ENCODE results near the gene ATP10A. TPM values are rescaled to one million over a fixed set of nuclear protein-coding genes. Genes with fewer than 3 reads are reported as not detected.

ATP10A gene
- total and polyA plus RNA-seq, 2 experiments from 2014 or later, result 0.75 to 0.77 TPM

DNA sequence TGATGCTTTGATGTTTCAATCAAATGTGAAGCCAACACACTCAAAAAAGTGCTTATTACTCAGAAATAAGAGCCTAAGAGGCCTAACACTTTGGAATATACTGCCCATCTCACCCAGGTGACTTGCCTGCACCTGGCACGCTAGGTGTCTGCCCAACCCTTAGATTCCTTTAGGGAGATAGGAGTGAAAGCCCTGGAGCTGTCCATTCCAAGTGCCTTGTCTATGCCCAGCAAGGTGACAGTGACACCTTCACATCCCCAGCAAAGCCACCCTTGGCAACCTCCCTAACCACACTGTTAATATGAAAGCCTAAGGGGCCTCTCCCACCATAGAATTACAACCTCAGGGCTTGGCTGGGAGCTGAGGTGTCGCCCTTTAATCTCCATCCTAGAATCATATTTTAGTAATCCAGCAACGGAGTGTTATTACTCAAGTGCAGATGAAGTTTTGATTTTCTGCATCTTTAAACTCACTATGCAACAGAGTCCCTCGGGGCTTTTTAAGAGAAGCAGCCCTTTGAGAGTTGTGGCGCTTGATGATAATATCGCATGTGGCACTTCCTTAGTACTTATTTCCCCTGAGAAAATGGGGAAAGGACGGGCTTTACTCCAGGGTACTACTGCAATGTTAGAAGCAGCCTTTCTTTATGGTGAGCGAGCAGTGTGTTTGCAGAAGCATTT lies 24.8 kb downstream of the ATP10A start:
- Histone ChIP-seq H3K9me3 (ENCODE audit: low read depth) (no peaks in the 10 kb centered on the region), H3K4me2 (no peak overlapping the region), H2AFZ (no peak overlapping the region), H3K4me3 (no peak overlapping the region), H3K27ac (no peak overlapping the region), H3K4me1 (ENCODE audit: insufficient read depth) (no peaks in the 10 kb centered on the region), H3K79me2 (no peaks in the 10 kb centered on the region), H3K27me3 (no peaks in the 10 kb centered on the region), H3K9me2 (replicated peaks; ENCODE audit: insufficient read depth) (no peaks in the 10 kb centered on the region), H3K36me3 (replicated peaks; ENCODE audit: insufficient read depth, low read depth) (no peaks in the 10 kb centered on the region), H4K20me1 (ENCODE audit: insufficient read depth, poor library complexity, severe bottlenecking) (no peaks in the 10 kb centered on the region)
- no peak for DNase-seq (ENCODE audit: low spot score)
- TF ChIP-seq CTCF (IDR thresholded peaks at IDR 0.05; ENCODE audit: poor library complexity) (no peak), EZH2 (IDR thresholded peaks at IDR 0.05; ENCODE audit: borderline replicate concordance) (no peak), EZH2phosphoT487 (IDR thresholded peaks at IDR 0.05; ENCODE audit: low read depth, severe bottlenecking, unreplicated experiment) (no peak)
- WGBS (ENCODE audit: low lambda C conversion rate, missing lambda C conversion rate), result 66% methylated on average over 8 of the region's 8 CpGs

GRCh38 chr15:25832158-25832557 lies 31.0 kb downstream of the ATP10A start:
- H3K27me3 ChIP-seq, result no peaks in the 10 kb centered on the region
- no peak overlapping the region for H3K4me3 ChIP-seq
- no peaks in the 10 kb centered on the region for H3K79me2 ChIP-seq
- no peaks in the 10 kb centered on the region for H4K20me1 ChIP-seq (ENCODE audit: insufficient read depth, poor library complexity, severe bottlenecking)
- peak overlapping the region; percentile 80 for H3K27ac ChIP-seq
- H3K36me3 ChIP-seq (replicated peaks; ENCODE audit: insufficient read depth, low read depth), result no peaks in the 10 kb centered on the region
- no peaks in the 10 kb centered on the region for H3K9me3 ChIP-seq (ENCODE audit: low read depth)
- H3K4me1 ChIP-seq (ENCODE audit: insufficient read depth), result peaks cover 6% of the 10 kb centered on the region
- H2AFZ ChIP-seq, result no peak overlapping the region
- no peak for DNase-seq (ENCODE audit: low spot score)
- WGBS (ENCODE audit: low lambda C conversion rate, missing lambda C conversion rate), result 94% methylated on average over 5 of the region's 5 CpGs
- no peaks in the 10 kb centered on the region for H3K9me2 ChIP-seq (replicated peaks; ENCODE audit: insufficient read depth)
- TF ChIP-seq CTCF (IDR thresholded peaks at IDR 0.05; ENCODE audit: poor library complexity) (no peak), EZH2phosphoT487 (IDR thresholded peaks at IDR 0.05; ENCODE audit: low read depth, severe bottlenecking, unreplicated experiment) (no peak), EZH2 (IDR thresholded peaks at IDR 0.05; ENCODE audit: borderline replicate concordance) (no peak)
- no peak overlapping the region for H3K4me2 ChIP-seq

- H2AFZ ChIP-seq, result no peak overlapping the region
- H3K4me3 ChIP-seq, result no peak overlapping the region
- peak; percentile 57 for DNase-seq (ENCODE audit: low spot score)
- TF ChIP-seq EZH2 (IDR thresholded peaks at IDR 0.05; ENCODE audit: borderline replicate concordance), result no peak
- no peaks in the 10 kb centered on the region for H3K27me3 ChIP-seq
- H3K4me2 ChIP-seq, result peak overlapping the region; percentile 66
- H3K9me2 ChIP-seq (replicated peaks; ENCODE audit: insufficient read depth), result no peaks in the 10 kb centered on the region
- H3K9me3 ChIP-seq (ENCODE audit: low read depth), result no peaks in the 10 kb centered on the region
- peak overlapping the region; percentile 88 for H3K27ac ChIP-seq
- H3K36me3 ChIP-seq (replicated peaks; ENCODE audit: insufficient read depth, low read depth), result no peaks in the 10 kb centered on the region
- no peaks in the 10 kb centered on the region for H3K79me2 ChIP-seq
- H4K20me1 ChIP-seq (ENCODE audit: insufficient read depth, poor library complexity, severe bottlenecking), result no peaks in the 10 kb centered on the region
- H3K4me1 ChIP-seq (ENCODE audit: insufficient read depth), result peaks cover 6% of the 10 kb centered on the region
- 78% methylated on average over 11 of the region's 11 CpGs for WGBS (ENCODE audit: low lambda C conversion rate, missing lambda C conversion rate)
Measured at GRCh38 chr15:25830844-25831451, 32.2 kb downstream of the ATP10A start.

DNA sequence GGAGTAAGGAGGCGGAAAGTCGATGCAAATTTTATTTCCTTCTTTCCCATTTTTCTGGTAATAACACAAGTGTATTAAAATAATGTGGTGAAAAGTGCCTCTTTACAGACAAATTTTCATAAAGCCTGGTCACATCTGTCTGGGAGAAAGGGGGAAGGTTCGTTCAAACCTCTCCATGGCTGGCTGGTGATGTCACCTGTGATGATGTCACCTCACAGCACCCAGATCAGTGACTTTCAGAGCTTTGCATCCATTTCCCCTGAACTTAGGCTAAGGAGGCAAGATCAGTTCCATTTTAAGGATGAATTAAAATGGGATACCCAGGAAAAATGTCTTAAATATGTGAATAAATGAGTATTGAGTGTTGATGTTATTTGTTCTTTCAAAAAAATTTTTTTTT lies 34.1 kb downstream of the ATP10A start:
- Histone ChIP-seq H3K4me2 (no peak overlapping the region), H3K9me2 (replicated peaks; ENCODE audit: insufficient read depth) (no peaks in the 10 kb centered on the region), H3K4me3 (no peak overlapping the region), H4K20me1 (ENCODE audit: insufficient read depth, poor library complexity, severe bottlenecking) (no peaks in the 10 kb centered on the region), H3K27me3 (no peaks in the 10 kb centered on the region), H2AFZ (no peak overlapping the region), H3K27ac (no peak overlapping the region), H3K9me3 (ENCODE audit: low read depth) (no peaks in the 10 kb centered on the region), H3K79me2 (no peaks in the 10 kb centered on the region), H3K36me3 (replicated peaks; ENCODE audit: insufficient read depth, low read depth) (no peaks in the 10 kb centered on the region), H3K4me1 (ENCODE audit: insufficient read depth) (peaks cover 6% of the 10 kb centered on the region)
- WGBS (ENCODE audit: low lambda C conversion rate, missing lambda C conversion rate), result 83% methylated on average over 3 of the region's 3 CpGs
- no peak for DNase-seq (ENCODE audit: low spot score)
- no peak for TF ChIP-seq EZH2 (IDR thresholded peaks at IDR 0.05; ENCODE audit: borderline replicate concordance)
- TF ChIP-seq EZH2phosphoT487 (IDR thresholded peaks at IDR 0.05; ENCODE audit: low read depth, severe bottlenecking, unreplicated experiment), result no peak
- TF ChIP-seq CTCF (IDR thresholded peaks at IDR 0.05; ENCODE audit: poor library complexity), result no peak
